Right cardiac atrium (tissue), 5 donors: ENCODE measurements around the gene ELOA. TPM values are rescaled to one million over a fixed set of nuclear protein-coding genes. Genes with fewer than 3 reads are reported as not detected.
"Not testable (repeated sequence)": the region's sequence is repeated elsewhere in the genome, so short reads cannot be mapped to it uniquely, and the experiment has no call there.

Experiments used
- ATAC-seq, 2 donors: fragments of 200-7000 bp; cut with Tn5 transposase; one replicate each; pipeline versions ENCODE4 v1.8.0 to v1.9.1; 2020; ENCODE audit warnings: moderate library complexity in 2 of 2, mild to moderate bottlenecking in 1 of 2
- DNase-seq, 3 donors: peaks; one replicate each; pipeline ENCODE4 v3.0.0-alpha.2; 2020
- H3K27ac ChIP-seq: one replicate; pipeline ENCODE4 v1.5.1; 2013; ENCODE audit warnings: mild to moderate bottlenecking, low read length, control low read depth, moderate library complexity
- H3K27me3 ChIP-seq: one replicate; pipeline ENCODE4 v1.6.1; 2013; ENCODE audit not compliant: control insufficient read depth, insufficient read depth
- H3K4me1 ChIP-seq: one replicate; pipeline ENCODE4 v1.6.1; 2013; ENCODE audit warnings: low read length; ENCODE audit not compliant: control insufficient read depth, insufficient read depth
- H3K4me3 ChIP-seq: one replicate; pipeline ENCODE4 v1.5.1; 2013; ENCODE audit warnings: low read length, control low read depth
- H3K9me3 ChIP-seq: one replicate; pipeline ENCODE4 v1.6.1; 2013; ENCODE audit warnings: low read length; ENCODE audit not compliant: control insufficient read depth
- WGBS: extraction: QIAGEN DNeasy Blood & Tissue Kit; methylation state at CpG from one replicate; pipeline ENCODE4 v1.1.7; 2013; 5-methylcytosine and 5-hydroxymethylcytosine counted together
- intact Hi-C, 4 donors: fragments of 100-400 bp; cut with DNase I; formaldehyde crosslinking; loops; one replicate each; pipeline versions ENCODE4 v1.11.0 to v1.14.0; 2022 to 2023
- polyA plus RNA-seq: library from polyadenylated mRNA; stranded (reverse); fragments of 200-250 nt; gene quantifications from one replicate; pipeline ENCODE4 v1.2.3, GENCODE V29; 2013
- total RNA-seq, 4 donors: library from RNA; stranded (reverse); fragmentation: NEBNext Ultra II Directional; extraction: Animal tissue kit (Norgen Biotek cat#: 25700); gene quantifications; one replicate each; pipeline ENCODE4 v1.2.1, GENCODE V29; 2021
- donor health status: healthy with polysubstance abuse.
- donor health status: DM: no; HTN: yes; CAD: no.
- donor health status: DM: no; HTN: no; CAD: no.
- donor health status: DM: no; HTN: yes; CAD: no; lungs with severe emphysema.
- donor health status: DM: yes; HTN: yes; CAD: no.

Gene ELOA
- total and polyA plus RNA-seq, 5 donors: 11.6 to 31.1 (median 25.7) TPM

- DNase-seq (no peak), ATAC-seq (no peak)
- intact Hi-C loops: no loop called here
- no peaks in the 10 kb centered on the region for H3K9me3 ChIP-seq
- H3K4me1 ChIP-seq: peaks cover 3% of the 10 kb centered on the region
- WGBS: 85% methylated on average over 3 of the region's 3 CpGs
- no peak overlapping the region for H3K27ac ChIP-seq
- H3K4me3 ChIP-seq: no peak overlapping the region
- H3K27me3 ChIP-seq: no peaks in the 10 kb centered on the region
These were observed 44.4 kb downstream of the ELOA start for GRCh38 chr1:23787701-23788100.

GRCh38 chr1:23788695-23789094 is 45.4 kb downstream of the ELOA start:
- WGBS: 97% methylated on average over 3 of the region's 3 CpGs
- Histone ChIP-seq H3K27me3 (no peaks in the 10 kb centered on the region), H3K4me1 (peaks cover 3% of the 10 kb centered on the region), H3K27ac (no peak overlapping the region), H3K9me3 (no peaks in the 10 kb centered on the region), H3K4me3 (no peak overlapping the region)
- intact Hi-C loops: no loop called here
- DNase-seq: no peak
- no peak for ATAC-seq

GRCh38 chr1:23790696-23791515 is 47.6 kb downstream of the ELOA start, which contains the start of gene LYPLA2:
LYPLA2 (plus strand) TSS chr1:23791145; CDS start chr1:23792683, 1,538 bp downstream.
- peak within 1 kb of the TSS; percentile 32 for H3K27ac ChIP-seq
- intact Hi-C loops: no loop called here
- no peaks in the 10 kb centered on the region for H3K9me3 ChIP-seq
- H3K4me3 ChIP-seq: peak within 1 kb of the TSS; percentile 82
- WGBS: under 1% methylated on average over 47 of the region's 47 CpGs
- DNase-seq (peak; percentile 96 to 98 (median 98)), ATAC-seq (peak; percentile 90 to 92)
- H3K27me3 ChIP-seq: no peaks in the 10 kb centered on the region
- H3K4me1 ChIP-seq: peaks cover 3% of the 10 kb centered on the region

- no peaks in the 10 kb centered on the region for H3K9me3 ChIP-seq
- H3K4me3 ChIP-seq: peak overlapping the region; percentile 82
- intact Hi-C loops: no loop called here
- no peak overlapping the region for H3K27ac ChIP-seq
- DNase-seq (peak in 2 of 3 donors; percentile 42 to 58), ATAC-seq (peak; percentile 2 to 6)
- no peaks in the 10 kb centered on the region for H3K27me3 ChIP-seq
- WGBS: 1% methylated on average over 15 of the region's 15 CpGs
- peaks cover 3% of the 10 kb centered on the region for H3K4me1 ChIP-seq
These were observed 48.3 kb downstream of the ELOA start for GRCh38 chr1:23791516-23792047.

- DNase-seq (no peak), ATAC-seq (no peak)
- 65% methylated on average over 19 of the region's 19 CpGs for WGBS
- Histone ChIP-seq H3K4me1 (peaks cover 3% of the 10 kb centered on the region), H3K9me3 (no peaks in the 10 kb centered on the region), H3K4me3 (peak overlapping the region; percentile 82), H3K27me3 (no peaks in the 10 kb centered on the region), H3K27ac (no peak overlapping the region)
- intact Hi-C loops: no loop called here
These were observed 49.1 kb downstream of the ELOA start for GRCh38 chr1:23792151-23792945.

GRCh38 chr1:23793018-23793781 is 49.9 kb downstream of the ELOA start:
- DNase-seq (peak; percentile 52 to 74 (median 67)), ATAC-seq (no peak)
- H3K4me1 ChIP-seq: peaks cover 3% of the 10 kb centered on the region
- H3K27ac ChIP-seq: no peak overlapping the region
- WGBS: 55% methylated on average over 16 of the region's 16 CpGs
- H3K27me3 ChIP-seq: no peaks in the 10 kb centered on the region
- no peak overlapping the region for H3K4me3 ChIP-seq
- H3K9me3 ChIP-seq: no peaks in the 10 kb centered on the region
- intact Hi-C loops: no loop called here

- intact Hi-C loops: no loop called here
- WGBS: 74% methylated on average over 21 of the region's 21 CpGs
- no peak for DNase-seq
- Histone ChIP-seq H3K4me3 (no peak overlapping the region), H3K27me3 (no peaks in the 10 kb centered on the region), H3K27ac (no peak overlapping the region), H3K4me1 (peaks cover 3% of the 10 kb centered on the region), H3K9me3 (no peaks in the 10 kb centered on the region)
- no peak for ATAC-seq
These were observed 50.8 kb downstream of the ELOA start for GRCh38 chr1:23793861-23794731.

GRCh38 chr1:23794732-23795182 is 51.5 kb downstream of the ELOA start:
- DNase-seq, H3K4me1 ChIP-seq, H3K9me3 ChIP-seq, H3K27me3 ChIP-seq, H3K4me3 ChIP-seq, ATAC-seq, intact Hi-C loops, H3K27ac ChIP-seq: not testable (repeated sequence)
- WGBS: 79% methylated on average over 9 of the region's 9 CpGs

- H3K27me3 ChIP-seq: no peaks in the 10 kb centered on the region
- intact Hi-C loops: no loop called here
- H3K4me3 ChIP-seq: no peak overlapping the region
- peaks cover 3% of the 10 kb centered on the region for H3K4me1 ChIP-seq
- no peak for DNase-seq
- no peaks in the 10 kb centered on the region for H3K9me3 ChIP-seq
- no peak overlapping the region for H3K27ac ChIP-seq
- WGBS: 77% methylated on average over 16 of the region's 16 CpGs
- no peak for ATAC-seq
These were observed 52.6 kb downstream of the ELOA start for GRCh38 chr1:23795676-23796465.
